Activated B cell treated with CpG ODN at 0.5 μM for 24 hours (primary cell): Measurements from ENCODE around the gene ZNF385A. TPM values are rescaled to one million over a fixed set of nuclear protein-coding genes. Genes with fewer than 3 reads are reported as not detected.

ENCODE experiments used
- ATAC-seq: fragments of 200-7000 bp; cut with Tn5 transposase; one replicate; pipeline ENCODE4 v1.10.0; 2021; ENCODE audit warnings: low read depth, mild to moderate bottlenecking, moderate library complexity
- CTCF ChIA-PET: fragments of 350-600 bp; sonication (Branson Sonifier 250); formaldehyde crosslinking; loops from one replicate; lab custom pipeline; 2021; ENCODE audit warnings: antibody characterized with exemption; lab: Charles Lee
- POLR2A ChIA-PET: fragments of 350-600 bp; sonication (Branson Sonifier 250); formaldehyde crosslinking; loops from one replicate; lab custom pipeline; 2021; ENCODE audit warnings: antibody characterized with exemption; lab: Charles Lee
- DNase-seq: peaks from one replicate; pipeline ENCODE4 v3.0.0; 2022
- H3K27ac Mint-ChIP-seq: one replicate; pipeline ENCODE4 v1.8.0; 2020; ENCODE audit warnings: mixed read lengths
- H3K27me3 Mint-ChIP-seq: one replicate; pipeline ENCODE4 v1.8.0; 2021; ENCODE audit warnings: mixed read lengths
- H3K36me3 Mint-ChIP-seq: one replicate; pipeline ENCODE4 v1.8.0; 2021; ENCODE audit warnings: low read depth, mixed read lengths
- H3K4me1 Mint-ChIP-seq: one replicate; pipeline ENCODE4 v1.8.0; 2021; ENCODE audit warnings: mixed read lengths
- H3K4me3 Mint-ChIP-seq: one replicate; pipeline ENCODE4 v1.8.0; 2020; ENCODE audit warnings: mild to moderate bottlenecking, mixed read lengths
- H3K9me3 Mint-ChIP-seq: one replicate; pipeline ENCODE4 v1.8.0; 2020; ENCODE audit warnings: mixed read lengths
- intact Hi-C: fragments of 100-400 bp; cut with micrococcal nuclease; formaldehyde crosslinking; loops from one replicate; pipeline ENCODE4 v1.15.1; 2024
- total RNA-seq: library from RNA; stranded (reverse); gene quantifications from 2 replicates; pipeline ENCODE4 v1.2.3, GENCODE V29; 2022
- TF ChIP-seq, protein P1 (sequence below): fragments of 200-600 bp; IDR thresholded peaks from one replicate; pipeline ENCODE4 v1.8.0; 2022; ENCODE audit warnings: antibody characterized with exemption, mild to moderate bottlenecking

ZNF385A gene
- total RNA-seq, 1 donor from 2014 or later = 5.0 TPM

DNA sequence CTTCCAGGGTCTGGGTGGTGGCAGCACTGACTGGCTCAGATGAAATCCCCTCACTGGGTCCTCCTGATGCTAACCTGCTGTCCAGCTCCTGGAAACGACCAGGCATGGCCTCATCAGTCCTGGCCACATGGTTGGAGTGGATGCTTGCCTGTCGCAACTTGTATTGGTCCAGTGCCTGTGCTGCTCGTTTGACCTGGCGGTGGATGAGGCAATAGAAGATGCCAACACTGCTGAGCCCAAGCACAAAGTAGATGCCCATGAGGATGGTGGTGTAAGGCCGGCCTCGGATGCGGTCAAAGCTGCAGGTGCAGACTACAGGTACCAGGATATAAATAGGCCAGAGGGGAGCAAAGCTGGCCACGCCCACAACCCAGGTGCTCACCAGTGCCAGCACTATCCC is 21.5 kb downstream of the ZNF385A start:
- DNase-seq = no peak
- no peak for ATAC-seq
- Mint-ChIP-seq H3K27me3 (no peaks in the 10 kb centered on the region), H3K27ac (no peak overlapping the region), H3K4me3 (no peak overlapping the region), H3K4me1 (peaks cover 17% of the 10 kb centered on the region), H3K9me3 (no peaks in the 10 kb centered on the region), H3K36me3 (no peaks in the 10 kb centered on the region)
- CTCF ChIA-PET = interaction anchor here (1.1 to 2.2 kb wide), 3 partner anchors 17 to 147 kb away, joined by 4 to 10 read pairs (median 8); no protein-coding TSS in a partner anchor
- TF ChIP-seq, protein P1, sequence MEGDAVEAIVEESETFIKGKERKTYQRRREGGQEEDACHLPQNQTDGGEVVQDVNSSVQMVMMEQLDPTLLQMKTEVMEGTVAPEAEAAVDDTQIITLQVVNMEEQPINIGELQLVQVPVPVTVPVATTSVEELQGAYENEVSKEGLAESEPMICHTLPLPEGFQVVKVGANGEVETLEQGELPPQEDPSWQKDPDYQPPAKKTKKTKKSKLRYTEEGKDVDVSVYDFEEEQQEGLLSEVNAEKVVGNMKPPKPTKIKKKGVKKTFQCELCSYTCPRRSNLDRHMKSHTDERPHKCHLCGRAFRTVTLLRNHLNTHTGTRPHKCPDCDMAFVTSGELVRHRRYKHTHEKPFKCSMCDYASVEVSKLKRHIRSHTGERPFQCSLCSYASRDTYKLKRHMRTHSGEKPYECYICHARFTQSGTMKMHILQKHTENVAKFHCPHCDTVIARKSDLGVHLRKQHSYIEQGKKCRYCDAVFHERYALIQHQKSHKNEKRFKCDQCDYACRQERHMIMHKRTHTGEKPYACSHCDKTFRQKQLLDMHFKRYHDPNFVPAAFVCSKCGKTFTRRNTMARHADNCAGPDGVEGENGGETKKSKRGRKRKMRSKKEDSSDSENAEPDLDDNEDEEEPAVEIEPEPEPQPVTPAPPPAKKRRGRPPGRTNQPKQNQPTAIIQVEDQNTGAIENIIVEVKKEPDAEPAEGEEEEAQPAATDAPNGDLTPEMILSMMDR = no peak
- intact Hi-C loops = no loop called here
- POLR2A ChIA-PET = interaction anchor here (1.0 kb wide), 1 partner anchor 111 kb away, joined by 4 read pairs; no protein-coding TSS in a partner anchor

DNA sequence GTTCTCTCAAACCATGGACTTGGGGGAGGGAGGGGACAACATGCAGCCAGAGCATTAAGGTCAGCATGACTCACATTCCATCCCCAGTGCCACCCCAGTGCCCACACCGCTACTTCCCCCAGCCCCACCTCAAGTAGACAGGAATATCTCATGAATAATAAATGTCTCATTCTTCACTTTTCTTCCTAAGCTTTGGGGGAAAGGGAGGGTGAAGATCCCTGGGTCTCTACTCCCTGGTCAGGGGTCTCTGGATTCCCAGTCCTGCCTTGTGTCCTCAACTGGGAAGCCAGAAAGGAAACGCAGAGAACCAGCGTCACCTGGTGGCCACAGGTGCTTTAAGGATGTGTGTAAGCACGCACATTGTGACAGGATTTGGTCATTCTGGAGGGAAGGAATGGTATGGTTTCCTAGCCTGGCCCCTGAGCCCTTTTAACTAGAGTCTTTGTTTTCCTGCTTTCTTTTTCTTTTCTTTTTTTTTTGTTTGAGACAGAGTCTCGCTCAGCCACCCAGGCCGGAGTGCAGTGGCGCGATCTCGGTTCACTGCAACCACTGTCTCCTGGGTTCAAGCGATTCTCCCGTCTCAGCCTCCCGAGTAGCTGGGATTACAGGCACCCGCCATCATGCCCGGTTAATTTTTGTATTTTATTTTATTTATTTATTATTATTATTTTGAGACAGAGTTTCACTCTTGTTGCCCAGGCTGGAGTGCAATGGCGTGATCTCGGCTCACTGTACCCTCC is 23.6 kb downstream of the ZNF385A start:
- Mint-ChIP-seq H3K36me3 (no peaks in the 10 kb centered on the region), H3K9me3 (no peaks in the 10 kb centered on the region), H3K27ac (no peak overlapping the region), H3K4me1 (peaks cover 17% of the 10 kb centered on the region), H3K27me3 (no peaks in the 10 kb centered on the region), H3K4me3 (peak overlapping the region; percentile 61)
- CTCF ChIA-PET = interaction anchor here (0.7 to 2.7 kb wide), 6 partner anchors 10 to 142 kb away, joined by 3 to 11 read pairs (median 4); no protein-coding TSS in a partner anchor
- POLR2A ChIA-PET = interaction anchor here (0.5 to 3.2 kb wide), 3 partner anchors 80 to 145 kb away, joined by 4 to 37 read pairs (median 4); partner anchors contain the start of genes CBX5 and HNRNPA1
- TF ChIP-seq, protein P1 = no peak
- ATAC-seq (no peak), DNase-seq (no peak)
- intact Hi-C loops = loop anchor here (1.0 kb wide), 1 partner anchor 110 kb away; no protein-coding TSS in a partner anchor

DNA sequence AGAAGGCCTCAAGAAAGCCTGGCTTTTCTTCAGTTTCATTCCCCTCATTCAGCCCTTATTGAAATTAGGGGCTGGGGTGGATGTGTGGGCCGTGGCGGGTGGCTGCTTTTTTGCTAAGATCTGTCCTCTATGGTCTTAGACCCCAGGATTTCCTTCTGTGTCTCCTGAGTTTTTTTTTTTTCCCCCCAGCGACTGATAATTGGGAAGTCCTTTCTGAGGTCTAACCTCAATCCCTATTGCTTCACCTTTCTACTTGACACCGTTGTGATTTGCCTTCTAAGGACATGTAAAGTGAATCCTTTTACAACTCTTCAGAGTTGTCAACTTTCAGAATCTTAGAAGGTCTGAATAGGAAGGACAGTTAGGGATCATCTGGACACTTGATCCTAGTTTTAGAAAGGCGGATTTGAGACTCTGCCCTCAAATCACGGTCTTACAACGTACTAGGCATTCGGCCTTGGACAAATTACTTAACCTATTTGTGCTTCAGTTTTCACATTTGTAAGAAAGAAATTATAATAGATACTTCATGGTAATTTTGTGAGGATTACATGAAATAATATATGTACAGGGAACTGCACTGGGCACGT is 24.7 kb downstream of the ZNF385A start:
- no peak overlapping the region for H3K27ac Mint-ChIP-seq
- H3K4me3 Mint-ChIP-seq = no peak overlapping the region
- POLR2A ChIA-PET = interaction anchor here (0.7 to 3.2 kb wide), 17 partner anchors 8 to 143 kb away, joined by 3 to 37 read pairs (median 4); partner anchors contain the start of genes CBX5, COPZ1 and HNRNPA1
- TF ChIP-seq, protein P1 = no peak
- no peaks in the 10 kb centered on the region for H3K27me3 Mint-ChIP-seq
- CTCF ChIA-PET = interaction anchor here (0.8 to 4.0 kb wide), 9 partner anchors 9 to 108 kb away, joined by 4 to 19 read pairs (median 7); partner anchors contain the start of genes CBX5 and COPZ1
- no peaks in the 10 kb centered on the region for H3K36me3 Mint-ChIP-seq
- ATAC-seq (no peak), DNase-seq (no peak)
- H3K9me3 Mint-ChIP-seq = no peaks in the 10 kb centered on the region
- intact Hi-C loops = loop anchor here (1.0 kb wide), 3 partner anchors 35 to 140 kb away; partner anchors contain the start of genes CBX5, COPZ1 and HNRNPA1
- H3K4me1 Mint-ChIP-seq = peaks cover 17% of the 10 kb centered on the region

DNA sequence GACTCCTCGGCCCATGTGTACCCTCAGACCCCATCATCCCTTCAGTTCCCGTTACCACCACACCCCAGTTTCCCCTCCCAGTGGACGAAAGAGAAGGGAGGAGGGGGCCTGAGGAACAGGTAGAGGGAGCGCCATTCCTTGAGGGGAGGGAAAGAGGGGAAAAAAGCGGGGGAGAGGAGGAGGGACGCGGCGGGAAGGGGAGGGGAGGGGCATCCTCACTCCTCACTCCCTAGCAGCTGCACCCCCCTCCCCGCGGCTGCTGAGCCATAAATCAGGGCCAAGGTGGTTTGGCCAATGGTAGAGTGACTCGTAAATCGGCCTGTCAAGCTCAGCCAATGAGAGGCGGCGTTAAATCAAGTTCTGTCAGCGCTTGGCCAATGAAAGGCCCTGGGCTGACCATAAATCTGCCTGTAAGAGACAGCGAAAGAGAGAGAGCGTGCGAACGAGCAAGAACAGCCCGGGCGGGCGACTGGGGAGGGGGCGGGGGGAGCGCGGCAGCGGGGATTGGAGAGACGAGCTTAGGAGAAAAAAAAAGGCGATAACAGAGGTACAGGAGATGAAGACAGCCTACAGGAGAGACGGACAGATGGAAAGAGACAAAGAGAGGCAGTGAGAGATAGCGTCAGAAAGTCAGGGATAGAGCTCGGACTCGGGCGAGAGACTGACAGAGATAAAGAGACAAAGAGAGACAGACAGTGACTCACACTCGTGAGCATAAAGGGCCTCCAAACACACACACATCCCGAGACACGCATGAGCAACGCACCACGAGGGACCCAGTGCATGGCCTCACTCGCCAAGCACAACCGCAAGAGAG is 25.4 kb downstream of the ZNF385A start:
- DNase-seq = peak; percentile 71
- POLR2A ChIA-PET = interaction anchor here (0.6 to 3.2 kb wide), 26 partner anchors 9 to 341 kb away, joined by 3 to 37 read pairs (median 4); partner anchors contain the start of genes CBX5, COPZ1, HNRNPA1 and NFE2
- Mint-ChIP-seq H3K9me3 (no peaks in the 10 kb centered on the region), H3K27me3 (no peaks in the 10 kb centered on the region), H3K4me1 (peaks cover 11% of the 10 kb centered on the region), H3K36me3 (no peaks in the 10 kb centered on the region), H3K4me3 (no peak overlapping the region), H3K27ac (no peak overlapping the region)
- intact Hi-C loops = loop anchor here (1.0 kb wide), 3 partner anchors 34 to 139 kb away; partner anchors contain the start of genes CBX5, COPZ1 and HNRNPA1
- peak; percentile 97 for ATAC-seq
- CTCF ChIA-PET = interaction anchor here (0.9 to 4.0 kb wide), 10 partner anchors 9 to 107 kb away, joined by 3 to 19 read pairs (median 6); partner anchors contain the start of genes CBX5 and COPZ1
- TF ChIP-seq, protein P1 = no peak
